ENCODE results near the gene ZNF8.

The ZNF8 gene

DNA sequence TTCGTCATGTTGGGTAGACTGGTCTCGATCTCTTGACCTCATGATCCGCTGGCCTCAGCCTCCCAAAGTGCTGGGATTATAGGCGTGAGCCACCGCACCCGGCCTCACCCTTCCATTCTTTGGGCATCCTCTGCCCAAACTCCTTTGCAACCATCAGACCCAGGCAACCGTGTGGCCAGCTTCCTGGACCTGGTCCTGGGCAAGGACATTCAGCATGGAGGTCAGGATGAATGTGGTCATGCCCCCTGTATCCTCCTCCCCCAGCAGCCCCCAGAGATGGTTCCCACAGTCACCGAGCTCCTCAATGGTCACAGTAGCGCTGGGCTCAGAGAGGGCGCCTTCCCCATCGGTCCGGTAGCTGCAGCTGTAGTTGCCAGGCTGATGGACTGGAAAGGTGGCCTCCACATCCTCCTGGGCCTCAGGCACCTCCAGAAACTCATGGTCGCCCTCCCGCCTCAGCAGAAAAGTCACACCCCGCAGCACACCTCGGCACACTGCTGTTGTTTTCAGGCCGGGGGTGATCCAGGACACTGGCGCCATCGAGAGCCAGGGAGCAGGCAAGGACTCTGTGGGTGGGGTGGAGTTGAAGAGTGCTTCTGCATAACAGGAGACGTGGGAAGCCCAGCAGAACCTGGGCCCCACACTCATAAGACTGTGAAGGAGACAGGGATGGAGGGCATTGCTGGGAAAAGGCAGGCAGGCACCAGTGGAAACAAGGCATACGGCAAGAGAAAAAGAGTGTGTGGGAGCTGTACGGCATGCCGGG lies 73.4 kb downstream of the ZNF8 start:
- no peak for DNase-seq (ENCODE audit: low read depth)

More for the DNA sequence above, 73.4 kb downstream of the ZNF8 start:
- no peak overlapping the region for H3K4me3 ChIP-seq (ENCODE audit: low read depth, low read length)
- no peak for TF ChIP-seq CTCF (IDR thresholded peaks at IDR 0.05; ENCODE audit: low read depth, low read length, missing control alignments)
